Measurements from ENCODE around the gene C6orf89.

The C6orf89 gene

DNA sequence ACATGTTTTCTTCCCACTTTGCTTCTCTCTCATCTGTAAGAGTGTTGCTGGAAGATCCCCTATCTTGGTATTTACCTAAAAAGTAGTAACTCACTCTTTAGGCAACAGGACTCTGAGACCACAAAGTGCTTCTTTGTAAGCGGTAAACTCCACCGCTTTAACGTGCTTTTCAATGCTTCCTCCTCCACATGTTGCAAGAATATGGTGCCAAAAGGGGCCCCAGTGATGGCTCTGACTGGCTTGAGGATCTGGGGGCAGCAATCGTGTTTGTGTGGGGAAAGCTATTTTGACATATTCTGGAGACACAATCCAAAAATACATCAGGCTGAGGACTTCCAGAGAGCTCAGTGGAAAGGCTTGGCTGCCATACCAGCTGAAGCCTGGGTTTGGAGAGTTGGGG is 34.1 kb upstream of the C6orf89 start:
- ChIA-PET CTCF (interaction anchor here (0.6 to 5.0 kb wide), 15 partner anchors 9 to 1698 kb away, joined by 3 to 70 read pairs (median 5); no protein-coding TSS in a partner anchor), POLR2A (ENCODE audit: low non-redundant PET) (no interaction called here)
- TF ChIP-seq, protein P1, sequence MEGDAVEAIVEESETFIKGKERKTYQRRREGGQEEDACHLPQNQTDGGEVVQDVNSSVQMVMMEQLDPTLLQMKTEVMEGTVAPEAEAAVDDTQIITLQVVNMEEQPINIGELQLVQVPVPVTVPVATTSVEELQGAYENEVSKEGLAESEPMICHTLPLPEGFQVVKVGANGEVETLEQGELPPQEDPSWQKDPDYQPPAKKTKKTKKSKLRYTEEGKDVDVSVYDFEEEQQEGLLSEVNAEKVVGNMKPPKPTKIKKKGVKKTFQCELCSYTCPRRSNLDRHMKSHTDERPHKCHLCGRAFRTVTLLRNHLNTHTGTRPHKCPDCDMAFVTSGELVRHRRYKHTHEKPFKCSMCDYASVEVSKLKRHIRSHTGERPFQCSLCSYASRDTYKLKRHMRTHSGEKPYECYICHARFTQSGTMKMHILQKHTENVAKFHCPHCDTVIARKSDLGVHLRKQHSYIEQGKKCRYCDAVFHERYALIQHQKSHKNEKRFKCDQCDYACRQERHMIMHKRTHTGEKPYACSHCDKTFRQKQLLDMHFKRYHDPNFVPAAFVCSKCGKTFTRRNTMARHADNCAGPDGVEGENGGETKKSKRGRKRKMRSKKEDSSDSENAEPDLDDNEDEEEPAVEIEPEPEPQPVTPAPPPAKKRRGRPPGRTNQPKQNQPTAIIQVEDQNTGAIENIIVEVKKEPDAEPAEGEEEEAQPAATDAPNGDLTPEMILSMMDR (conservative IDR thresholded peaks at IDR 0.05; ENCODE audit: low read depth) = no peak
- H3K27ac ChIP-seq = no peak overlapping the region
- no peak for DNase-seq (ENCODE audit: low spot score)

DNA sequence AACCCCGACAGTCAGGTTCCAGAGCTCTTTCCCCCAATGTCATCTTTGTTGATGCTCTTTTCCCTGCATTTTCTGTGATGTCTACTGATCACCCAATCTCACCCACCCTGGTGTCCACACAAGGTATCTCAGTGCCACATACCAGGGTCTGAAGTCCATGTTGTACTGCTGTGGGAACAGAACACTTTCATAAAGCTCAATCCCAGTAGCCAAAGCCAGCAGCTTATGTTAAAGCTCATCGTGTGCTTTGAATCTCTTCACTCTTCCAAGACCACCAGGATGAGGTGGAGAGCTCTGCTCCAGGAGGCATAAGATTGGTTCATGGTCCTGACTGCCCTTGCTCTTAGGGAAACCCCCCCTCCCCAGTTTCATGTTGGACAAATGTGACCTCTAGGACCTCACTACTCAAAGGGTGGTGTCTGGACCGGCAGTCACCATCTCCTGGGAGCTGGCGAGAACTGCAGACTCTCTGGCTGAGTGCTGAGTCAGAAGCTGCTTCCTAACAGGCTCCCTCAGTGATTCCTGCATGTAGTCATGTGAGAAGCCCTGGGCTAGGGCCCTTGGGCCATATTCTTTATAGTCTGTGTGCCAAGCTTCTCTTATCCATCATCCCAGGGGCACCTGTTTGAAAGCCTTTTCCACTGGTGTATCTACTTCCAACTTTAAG is 33.1 kb upstream of the C6orf89 start:
- ChIA-PET CTCF (interaction anchor here (0.6 to 5.0 kb wide), 11 partner anchors 11 to 238 kb away, joined by 3 to 70 read pairs (median 4); no protein-coding TSS in a partner anchor), POLR2A (ENCODE audit: low non-redundant PET) (no interaction called here)
- TF ChIP-seq, protein P1 (conservative IDR thresholded peaks at IDR 0.05; ENCODE audit: low read depth) = no peak
- peak overlapping the region; percentile 38 for H3K27ac ChIP-seq
- DNase-seq (ENCODE audit: low spot score) = no peak

DNA sequence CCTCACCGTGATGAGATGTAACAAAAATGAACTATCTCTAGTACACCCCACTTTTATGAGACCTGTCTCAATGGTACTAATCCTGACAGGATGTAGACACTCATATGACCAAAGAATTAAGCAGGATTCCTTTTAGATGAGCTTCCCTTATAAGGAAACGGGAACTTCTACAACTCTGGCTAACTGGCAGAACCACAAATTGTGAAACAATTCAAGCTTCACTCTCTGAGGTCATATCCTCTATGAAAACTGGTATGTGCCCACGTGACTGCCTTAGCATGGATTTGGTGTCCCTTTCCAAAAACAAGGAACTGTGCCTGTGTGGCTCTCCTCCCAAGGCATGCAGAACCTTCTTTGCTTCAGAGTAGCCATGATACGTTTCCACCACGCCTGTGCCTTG is 32.4 kb upstream of the C6orf89 start:
- peak; percentile 64 for DNase-seq (ENCODE audit: low spot score)
- TF ChIP-seq, protein P1 (conservative IDR thresholded peaks at IDR 0.05; ENCODE audit: low read depth) = no peak
- H3K27ac ChIP-seq = no peak overlapping the region
- CTCF ChIA-PET = interaction anchor here (0.6 to 5.0 kb wide), 6 partner anchors 17 to 357 kb away, joined by 3 to 70 read pairs (median 4); no protein-coding TSS in a partner anchor
- POLR2A ChIA-PET (ENCODE audit: low non-redundant PET) = no interaction called here

DNA sequence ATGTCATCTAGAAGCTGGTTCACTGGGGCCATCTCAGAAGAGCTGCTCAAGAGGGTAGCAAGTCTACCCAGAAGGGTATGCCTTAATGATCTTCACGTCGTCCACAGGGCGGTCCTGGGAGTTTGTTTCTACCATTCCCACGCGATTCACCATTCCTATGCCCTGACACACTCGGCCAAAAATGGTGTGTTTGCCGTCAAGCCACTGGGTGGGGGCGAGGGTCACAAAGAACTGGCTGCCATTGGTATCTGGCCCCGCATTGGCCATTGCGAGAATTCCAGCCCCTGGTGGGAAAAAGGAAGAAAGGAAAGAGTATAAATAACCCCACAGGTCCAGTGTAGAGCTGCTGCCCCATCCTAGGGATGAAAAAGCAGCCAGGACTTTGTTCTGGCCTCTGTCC is 30.0 kb upstream of the C6orf89 start:
- TF ChIP-seq, protein P1 (conservative IDR thresholded peaks at IDR 0.05; ENCODE audit: low read depth) = no peak
- CTCF ChIA-PET = interaction anchor here (0.6 kb wide), 1 partner anchor 20 kb away, joined by 8 read pairs; no protein-coding TSS in a partner anchor
- POLR2A ChIA-PET (ENCODE audit: low non-redundant PET) = no interaction called here
- no peak overlapping the region for H3K27ac ChIP-seq
- no peak for DNase-seq (ENCODE audit: low spot score)

DNA sequence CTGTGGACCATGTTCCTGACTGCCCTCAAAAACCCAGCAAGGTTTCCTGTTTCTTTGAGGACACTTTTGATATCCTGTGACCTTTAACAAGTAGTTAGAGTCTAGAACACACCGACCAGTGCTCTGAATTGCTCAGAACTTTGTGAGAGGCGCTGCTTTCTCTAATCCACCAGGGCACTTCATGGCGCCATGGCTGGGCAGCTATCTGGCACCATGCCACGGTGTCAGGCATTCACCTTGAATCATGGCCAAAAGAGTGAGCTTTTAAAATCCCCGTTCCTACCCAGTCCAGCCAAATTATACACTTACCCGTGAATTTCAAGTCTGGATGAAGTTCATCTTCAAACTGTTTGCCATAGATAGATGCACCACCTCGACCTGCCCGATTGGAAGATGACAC is 29.5 kb upstream of the C6orf89 start:
- DNase-seq (ENCODE audit: low spot score) = no peak
- ChIA-PET POLR2A (ENCODE audit: low non-redundant PET) (no interaction called here), CTCF (no interaction called here)

DNA sequence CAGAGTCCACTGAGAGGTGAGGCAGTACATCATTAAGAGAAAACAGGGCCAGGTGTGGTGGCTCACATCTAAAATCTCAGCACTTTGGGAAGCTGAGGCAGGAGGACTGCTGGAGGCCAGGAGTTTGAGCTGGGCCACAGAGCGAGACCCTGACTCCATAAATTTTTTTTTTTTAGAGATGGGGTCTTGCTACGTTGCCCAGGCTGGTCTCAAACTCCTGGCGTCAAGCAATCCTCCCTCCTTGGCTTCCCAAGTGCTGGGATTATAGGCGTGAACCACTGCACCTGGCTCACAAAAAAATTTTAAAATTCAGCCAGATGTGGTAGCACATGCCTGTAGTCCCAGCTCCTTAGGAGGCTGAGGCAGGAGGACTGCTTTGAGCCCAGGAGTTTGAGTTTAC is 28.4 kb upstream of the C6orf89 start:
- no peak overlapping the region for H3K27ac ChIP-seq
- ChIA-PET POLR2A (ENCODE audit: low non-redundant PET) (interaction anchor here (0.5 kb wide), 1 partner anchor 70 kb away, joined by 4 read pairs; no protein-coding TSS in a partner anchor), CTCF (interaction anchor here (0.6 kb wide), 1 partner anchor 16 kb away, joined by 3 read pairs; no protein-coding TSS in a partner anchor)
- no peak for DNase-seq (ENCODE audit: low spot score)
- TF ChIP-seq, protein P1 (conservative IDR thresholded peaks at IDR 0.05; ENCODE audit: low read depth) = no peak

More for the DNA sequence above, 29.5 kb upstream of the C6orf89 start:
- H3K27ac ChIP-seq = no peak overlapping the region
- TF ChIP-seq, protein P1 (conservative IDR thresholded peaks at IDR 0.05; ENCODE audit: low read depth) = no peak
